AG04450 (cell line): ENCODE measurements around the gene GALNT9. TPM values are rescaled to one million over a fixed set of nuclear protein-coding genes. Genes with fewer than 3 reads are reported as not detected.
A peak's percentile ranks its signal among the peaks of the same experiment; 100 is the strongest.

Experiments
- CTCF ChIA-PET: fragments of 300-600, 350-600 bp; formaldehyde crosslinking; extraction: SDS; loops from one replicate; lab custom pipeline; 2022; ENCODE audit warnings: antibody characterized with exemption, inconsistent platforms; lab: Charles Lee
- POLR2A ChIA-PET: fragments of 350-600 bp; formaldehyde crosslinking; extraction: SDS; loops from one replicate; lab custom pipeline; 2021; ENCODE audit warnings: antibody characterized with exemption, inconsistent platforms; lab: Yijun Ruan, JAX
- DNase-seq: peaks from one replicate; pipeline ENCODE4 v3.0.0-alpha.2; 2011; ENCODE audit warnings: low read depth, low spot score
- H3K27ac ChIP-seq: one replicate; pipeline ENCODE4 v1.5.1; 2012; ENCODE audit warnings: low read depth, low read length, control low read depth
- H3K27me3 ChIP-seq: one replicate; pipeline ENCODE4 v1.6.0; 2012; ENCODE audit warnings: low read length; ENCODE audit not compliant: control insufficient read depth, insufficient read depth
- H3K4me3 ChIP-seq: 2 replicates; pipeline ENCODE4 v1.5.1; 2011; ENCODE audit warnings: mild to moderate bottlenecking, low read depth, low read length, control low read depth
- H3K9me3 ChIP-seq: 2 replicates; pipeline ENCODE4 v1.5.1; 2012; ENCODE audit warnings: low read length; ENCODE audit not compliant: control insufficient read depth, insufficient read depth
- polyA plus RNA-seq: library from polyadenylated mRNA; depleted of rRNA; stranded (reverse); fragments of >200 nt; gene quantifications from 2 replicates; pipeline ENCODE4 v1.2.3, GENCODE V29; 2011
- TF ChIP-seq, protein P1 (sequence below): IDR thresholded peaks from 2 replicates; pipeline ENCODE4 v1.5.1; 2011; ENCODE audit warnings: low read depth, low read length, control low read depth, inconsistent platforms

Gene GALNT9
- polyA plus RNA-seq, 1 experiment = not detected

DNA sequence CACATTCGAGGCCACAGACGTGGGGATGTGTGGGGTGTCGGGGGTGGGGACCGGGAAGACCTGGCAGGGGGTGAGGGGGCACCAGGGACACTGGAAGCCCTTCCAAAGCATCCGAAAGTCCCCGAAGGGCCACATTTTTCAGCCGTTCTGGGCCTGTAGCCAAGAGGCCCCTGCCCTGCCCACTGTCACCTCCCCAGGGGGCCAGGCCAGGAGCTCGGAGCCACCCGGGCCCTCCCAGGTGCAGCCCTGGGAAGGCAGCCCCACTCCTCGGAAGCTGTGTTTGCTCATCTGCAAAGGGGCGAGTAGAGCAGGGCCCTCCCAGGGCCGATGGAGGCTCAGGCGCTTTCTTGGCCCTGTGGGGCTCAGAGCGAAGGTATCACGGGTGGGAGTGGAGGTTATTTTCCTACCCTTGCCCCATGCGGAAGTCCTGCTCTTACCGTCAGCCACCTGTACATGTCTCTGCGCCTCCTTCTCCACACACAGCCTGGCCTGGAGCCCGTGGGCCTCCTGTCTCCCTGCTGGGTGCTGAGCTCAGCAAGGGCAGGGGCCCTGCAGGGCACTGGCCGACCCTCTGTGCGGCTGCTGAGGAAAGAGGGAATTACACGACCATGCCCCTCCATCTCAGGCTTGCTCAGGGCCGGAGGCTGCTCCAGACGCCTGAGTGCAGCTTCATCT, 158.0 kb downstream of the GALNT9 start:
- Histone ChIP-seq H3K4me3 (no peak overlapping the region), H3K27me3 (peaks cover 49% of the 10 kb centered on the region), H3K27ac (no peak overlapping the region), H3K9me3 (peaks cover 23% of the 10 kb centered on the region)
- ChIA-PET CTCF (no interaction called here), POLR2A (interaction anchor here (0.9 kb wide), 1 partner anchor 18 kb away, joined by 4 read pairs; no protein-coding TSS in a partner anchor)
- DNase-seq = no peak
- TF ChIP-seq, protein P1, sequence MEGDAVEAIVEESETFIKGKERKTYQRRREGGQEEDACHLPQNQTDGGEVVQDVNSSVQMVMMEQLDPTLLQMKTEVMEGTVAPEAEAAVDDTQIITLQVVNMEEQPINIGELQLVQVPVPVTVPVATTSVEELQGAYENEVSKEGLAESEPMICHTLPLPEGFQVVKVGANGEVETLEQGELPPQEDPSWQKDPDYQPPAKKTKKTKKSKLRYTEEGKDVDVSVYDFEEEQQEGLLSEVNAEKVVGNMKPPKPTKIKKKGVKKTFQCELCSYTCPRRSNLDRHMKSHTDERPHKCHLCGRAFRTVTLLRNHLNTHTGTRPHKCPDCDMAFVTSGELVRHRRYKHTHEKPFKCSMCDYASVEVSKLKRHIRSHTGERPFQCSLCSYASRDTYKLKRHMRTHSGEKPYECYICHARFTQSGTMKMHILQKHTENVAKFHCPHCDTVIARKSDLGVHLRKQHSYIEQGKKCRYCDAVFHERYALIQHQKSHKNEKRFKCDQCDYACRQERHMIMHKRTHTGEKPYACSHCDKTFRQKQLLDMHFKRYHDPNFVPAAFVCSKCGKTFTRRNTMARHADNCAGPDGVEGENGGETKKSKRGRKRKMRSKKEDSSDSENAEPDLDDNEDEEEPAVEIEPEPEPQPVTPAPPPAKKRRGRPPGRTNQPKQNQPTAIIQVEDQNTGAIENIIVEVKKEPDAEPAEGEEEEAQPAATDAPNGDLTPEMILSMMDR = no peak

DNA sequence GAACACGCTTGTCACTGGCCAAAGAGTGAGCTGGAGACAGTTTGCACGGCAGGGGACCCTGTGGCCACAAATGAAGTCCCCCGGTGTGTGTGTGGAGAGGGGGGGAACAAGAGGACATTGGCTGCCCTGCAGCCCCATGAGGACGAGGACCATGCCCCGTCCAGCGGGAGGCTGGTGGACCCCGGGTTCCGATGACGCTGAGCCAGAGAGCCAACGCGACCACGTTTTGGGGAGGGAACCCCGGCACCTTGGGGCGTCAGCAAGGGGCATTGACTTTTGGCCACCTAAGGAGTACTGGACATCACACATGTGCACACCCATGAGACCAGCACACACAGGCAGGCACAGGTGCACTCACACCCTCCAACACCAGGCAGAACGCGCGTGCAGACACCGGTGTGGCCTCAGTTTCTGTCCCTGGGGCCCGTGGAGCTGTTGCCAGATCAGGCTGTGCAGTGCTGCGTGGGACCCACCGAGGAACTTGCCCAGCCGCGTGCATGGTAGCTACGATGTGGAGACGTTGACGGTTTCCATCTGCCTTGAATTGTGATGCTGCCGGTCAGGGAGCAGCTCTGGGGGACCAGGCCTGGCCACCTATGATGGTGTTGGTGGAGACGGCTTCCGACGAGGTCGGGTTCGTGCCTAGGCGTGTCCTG, 158.6 kb downstream of the GALNT9 start:
- TF ChIP-seq, protein P1 = no peak
- peaks cover 23% of the 10 kb centered on the region for H3K9me3 ChIP-seq
- H3K27me3 ChIP-seq = peaks cover 44% of the 10 kb centered on the region
- no peak overlapping the region for H3K27ac ChIP-seq
- ChIA-PET CTCF (no interaction called here), POLR2A (interaction anchor here (0.9 kb wide), 1 partner anchor 19 kb away, joined by 4 read pairs; no protein-coding TSS in a partner anchor)
- no peak overlapping the region for H3K4me3 ChIP-seq
- DNase-seq = no peak

DNA sequence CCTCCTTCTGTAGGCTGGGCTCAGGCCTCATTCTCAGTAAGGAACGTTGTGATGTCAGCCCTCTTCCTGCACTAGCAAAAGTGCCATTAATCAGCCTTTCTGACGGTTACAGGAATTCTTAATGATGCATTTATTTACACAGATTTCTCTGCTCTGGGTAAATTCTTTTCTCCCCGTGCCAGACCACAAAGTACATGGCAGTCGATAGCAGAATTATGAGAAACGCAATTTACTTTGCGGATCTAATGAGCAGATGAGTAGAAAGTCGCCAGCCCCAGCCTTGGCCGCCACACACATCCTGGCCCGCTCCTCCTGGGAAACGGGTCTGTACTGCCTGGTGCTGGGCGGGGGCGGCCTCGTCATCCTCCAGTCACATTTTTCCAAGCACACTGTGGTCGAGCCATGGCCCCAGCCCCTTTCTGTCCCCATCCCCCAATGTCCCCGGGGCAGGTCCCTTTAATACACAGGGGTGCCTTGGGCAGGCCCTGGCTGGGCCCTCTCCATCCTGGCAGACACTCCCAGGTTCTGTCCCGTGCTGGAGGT, 159.2 kb downstream of the GALNT9 start:
- no peak for DNase-seq
- Histone ChIP-seq H3K9me3 (peaks cover 23% of the 10 kb centered on the region), H3K4me3 (no peak overlapping the region), H3K27me3 (peaks cover 42% of the 10 kb centered on the region), H3K27ac (peak overlapping the region; percentile 11)
- CTCF ChIA-PET = no interaction called here
- POLR2A ChIA-PET = no interaction called here
- TF ChIP-seq, protein P1 = no peak

DNA sequence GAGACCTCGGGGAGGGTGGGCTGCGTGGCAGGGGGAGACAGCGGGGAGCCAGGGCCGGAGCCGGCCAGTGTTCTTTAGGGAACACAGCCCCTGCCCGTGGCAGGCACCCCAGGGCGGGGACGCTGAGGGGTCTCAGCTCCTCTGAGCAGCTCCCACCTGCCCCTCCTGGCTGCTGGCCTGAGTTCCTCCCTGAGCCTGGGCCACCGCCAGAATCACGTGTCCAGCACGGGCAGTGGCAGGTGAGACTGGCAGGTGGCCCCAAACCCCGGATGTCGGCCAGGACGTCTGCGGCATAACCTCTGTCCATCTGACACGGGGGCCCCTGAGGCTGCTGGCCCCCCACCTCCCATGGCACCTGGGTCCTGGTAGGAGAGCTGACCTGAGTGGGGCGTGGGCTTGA, 160.0 kb downstream of the GALNT9 start:
- TF ChIP-seq, protein P1 = no peak
- no peak overlapping the region for H3K4me3 ChIP-seq
- POLR2A ChIA-PET = no interaction called here
- no peak for DNase-seq
- CTCF ChIA-PET = no interaction called here
- H3K27me3 ChIP-seq = peaks cover 34% of the 10 kb centered on the region
- no peak overlapping the region for H3K27ac ChIP-seq
- peaks cover 22% of the 10 kb centered on the region for H3K9me3 ChIP-seq
